Stimulated activated CD4-positive, alpha-beta T cell treated with anti-CD3 and anti-CD28 coated beads, Interleukin-4, amount 100 ng/mL, for 48 hours (primary cell): ENCODE results near the gene AHCYL2.
"Not testable (repeated sequence)": the region's sequence is repeated elsewhere in the genome, so short reads cannot be mapped to it uniquely, and the experiment has no call there.

ENCODE experiments used
- DNase-seq, 2 donors: peaks; one replicate each; pipeline ENCODE4 v3.0.0-alpha.2; 2020; ENCODE audit warnings: low read depth in 2 of 2

The AHCYL2 gene

DNA sequence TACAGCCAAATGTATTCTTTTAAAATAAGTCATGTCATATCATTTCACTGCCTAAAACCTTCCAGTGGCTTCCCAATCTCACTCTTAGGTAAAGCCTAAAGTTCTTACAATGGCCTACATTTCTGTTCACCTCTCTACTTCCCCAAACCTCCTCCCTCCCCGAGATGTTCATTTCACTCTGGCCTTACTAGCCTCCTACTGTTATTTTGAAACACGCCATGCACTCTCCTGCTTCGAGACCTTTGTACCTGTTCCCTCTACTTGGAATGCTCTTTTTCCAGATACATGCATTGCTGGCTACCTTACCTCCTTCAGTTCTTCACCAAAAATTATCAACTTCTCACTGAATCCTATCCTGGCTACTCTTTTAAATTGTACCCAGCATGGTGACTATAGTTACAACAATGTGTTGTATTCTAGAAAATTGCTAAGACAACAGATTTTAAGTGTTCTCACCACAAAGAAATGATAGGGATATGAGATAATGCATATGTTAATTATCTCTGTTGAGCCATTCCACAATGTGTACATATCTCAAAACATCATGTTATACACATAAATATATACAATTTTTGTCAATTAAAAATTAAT, 158.8 kb downstream of the AHCYL2 start:
- no peak for DNase-seq

DNA sequence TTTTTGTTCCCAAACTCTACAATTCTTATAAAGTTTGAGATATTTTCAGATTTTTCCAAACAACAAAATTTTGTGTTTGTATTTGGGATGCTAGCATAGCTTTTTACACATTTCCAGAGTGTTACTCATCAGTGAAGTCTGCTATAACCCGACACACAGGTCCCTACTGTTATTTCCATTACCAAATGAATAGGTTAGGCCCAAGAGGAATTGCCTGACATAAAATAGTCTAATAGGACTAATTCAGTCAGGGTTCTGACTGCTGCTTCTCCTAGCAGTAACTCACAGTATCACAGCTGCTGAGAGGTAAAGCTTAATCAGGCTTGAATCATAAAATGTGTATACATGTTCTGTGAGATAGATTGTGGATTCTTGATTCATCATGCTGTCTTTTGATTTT, 160.3 kb downstream of the AHCYL2 start:
- no peak for DNase-seq

GRCh38 chr7:129385598-129385997, 160.8 kb downstream of the AHCYL2 start:
- no peak for DNase-seq

GRCh38 chr7:129386506-129386905, 161.7 kb downstream of the AHCYL2 start:
- no peak for DNase-seq

DNA sequence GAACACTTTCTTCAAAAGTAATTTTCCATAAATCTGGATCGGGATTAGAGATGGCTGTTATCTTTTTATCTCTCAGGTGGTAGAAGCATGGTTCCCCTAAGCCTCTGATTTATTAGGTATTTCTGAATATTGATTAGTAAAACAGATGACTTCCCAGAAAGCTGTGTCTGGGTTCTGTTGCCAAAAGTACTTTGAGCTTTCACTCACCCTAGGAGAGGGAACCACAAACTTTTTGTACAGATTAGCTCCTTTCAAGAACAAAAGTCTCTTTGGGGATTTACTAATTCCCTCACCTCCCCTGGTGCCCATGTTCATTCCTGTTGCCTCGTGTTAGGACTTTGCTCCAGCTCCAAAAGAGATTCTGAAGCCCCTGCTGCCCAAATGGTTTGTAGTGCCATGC, 162.7 kb downstream of the AHCYL2 start:
- DNase-seq = no peak

DNA sequence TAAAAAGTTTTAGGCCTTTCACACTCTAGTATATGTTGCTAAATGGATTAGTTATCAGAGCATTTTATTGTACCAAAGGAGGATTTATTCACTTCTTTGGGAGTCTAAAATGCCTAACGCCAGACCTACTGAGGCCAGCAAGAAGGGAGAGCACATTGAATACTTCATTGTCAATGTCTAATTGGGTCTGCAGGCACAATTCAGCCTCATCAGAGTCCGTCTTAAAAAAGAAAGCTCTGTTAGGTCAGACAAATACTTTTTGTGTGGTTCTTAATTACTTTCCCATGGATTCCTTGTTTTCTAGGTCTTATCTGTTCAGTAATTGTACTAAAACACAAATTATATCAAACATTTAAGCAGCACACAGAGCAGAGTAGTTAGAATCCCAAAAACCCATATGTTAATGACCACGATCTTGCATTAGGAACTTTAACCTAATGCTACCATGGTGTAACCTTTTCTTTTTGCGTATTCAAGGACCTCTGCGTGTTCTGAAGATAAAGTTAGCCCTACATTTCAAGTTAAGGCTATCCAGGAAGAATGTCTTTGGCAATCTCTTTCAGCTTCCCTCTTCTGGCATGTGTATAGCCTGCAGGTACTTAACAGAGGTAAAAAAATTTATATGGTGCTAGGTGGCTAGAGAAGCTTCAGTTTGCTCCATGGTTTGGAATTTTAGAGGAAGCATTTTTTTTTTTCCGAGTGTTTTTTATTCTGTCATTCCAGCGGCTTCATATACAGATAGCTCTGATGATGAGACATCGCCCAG, 163.7 kb downstream of the AHCYL2 start:
- DNase-seq = no peak

DNA sequence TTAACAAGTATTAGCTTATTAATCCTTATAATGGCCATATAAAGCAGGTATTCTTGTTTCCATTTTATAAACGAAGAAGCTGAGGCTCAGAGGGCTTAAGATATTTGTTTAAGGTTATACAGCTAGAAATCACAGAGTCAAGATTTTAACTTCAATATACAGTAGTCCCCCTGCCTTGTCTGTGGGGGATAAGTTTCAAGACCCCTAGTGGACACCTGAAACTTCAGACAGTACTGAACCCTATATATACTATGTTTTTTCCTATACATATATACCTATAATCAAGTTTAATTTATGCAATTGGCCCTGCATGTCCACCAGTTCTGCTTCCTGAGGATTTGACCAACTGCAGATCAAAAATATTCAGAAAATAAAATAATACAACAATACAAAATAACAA, 165.0 kb downstream of the AHCYL2 start:
- no peak for DNase-seq

- no peak for DNase-seq
These were observed 165.5 kb downstream of the AHCYL2 start for GRCh38 chr7:129390314-129390713.

DNA sequence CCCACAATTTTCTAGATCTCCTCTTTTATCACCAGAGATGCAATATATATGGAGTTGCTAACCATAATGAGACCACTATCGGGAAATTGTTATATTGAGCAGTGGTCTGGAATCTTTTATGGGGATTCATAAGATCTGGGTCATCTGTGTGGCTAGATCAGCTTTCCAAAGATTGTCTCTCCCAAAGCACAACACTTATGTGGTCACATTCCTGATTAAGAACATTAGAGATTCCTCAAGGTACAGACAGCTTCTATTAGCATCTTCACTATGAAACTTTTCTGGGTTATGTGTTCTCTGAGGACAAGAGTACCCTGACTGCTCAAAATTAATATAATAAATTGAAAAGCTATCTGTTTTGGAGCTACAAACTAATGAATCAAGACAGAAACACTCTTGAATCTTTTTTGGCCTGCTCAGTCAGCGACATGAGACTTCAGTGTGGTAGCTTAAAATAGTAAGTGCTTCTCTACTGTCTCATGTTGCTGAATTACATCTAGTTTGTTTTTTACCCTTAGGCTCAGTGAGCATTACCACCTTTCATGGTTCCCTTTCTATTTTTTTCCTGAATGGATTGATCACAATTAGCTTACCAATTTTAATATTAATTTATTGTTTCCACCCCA, 166.8 kb downstream of the AHCYL2 start:
- DNase-seq = no peak

GRCh38 chr7:129393255-129393654, 168.4 kb downstream of the AHCYL2 start:
- no peak for DNase-seq

- no peak for DNase-seq
These were observed 169.3 kb downstream of the AHCYL2 start for GRCh38 chr7:129394101-129394500.

GRCh38 chr7:129394982-129395914, 170.4 kb downstream of the AHCYL2 start:
- DNase-seq = no peak

GRCh38 chr7:129401228-129401966, 176.6 kb downstream of the AHCYL2 start:
- no peak for DNase-seq

DNA sequence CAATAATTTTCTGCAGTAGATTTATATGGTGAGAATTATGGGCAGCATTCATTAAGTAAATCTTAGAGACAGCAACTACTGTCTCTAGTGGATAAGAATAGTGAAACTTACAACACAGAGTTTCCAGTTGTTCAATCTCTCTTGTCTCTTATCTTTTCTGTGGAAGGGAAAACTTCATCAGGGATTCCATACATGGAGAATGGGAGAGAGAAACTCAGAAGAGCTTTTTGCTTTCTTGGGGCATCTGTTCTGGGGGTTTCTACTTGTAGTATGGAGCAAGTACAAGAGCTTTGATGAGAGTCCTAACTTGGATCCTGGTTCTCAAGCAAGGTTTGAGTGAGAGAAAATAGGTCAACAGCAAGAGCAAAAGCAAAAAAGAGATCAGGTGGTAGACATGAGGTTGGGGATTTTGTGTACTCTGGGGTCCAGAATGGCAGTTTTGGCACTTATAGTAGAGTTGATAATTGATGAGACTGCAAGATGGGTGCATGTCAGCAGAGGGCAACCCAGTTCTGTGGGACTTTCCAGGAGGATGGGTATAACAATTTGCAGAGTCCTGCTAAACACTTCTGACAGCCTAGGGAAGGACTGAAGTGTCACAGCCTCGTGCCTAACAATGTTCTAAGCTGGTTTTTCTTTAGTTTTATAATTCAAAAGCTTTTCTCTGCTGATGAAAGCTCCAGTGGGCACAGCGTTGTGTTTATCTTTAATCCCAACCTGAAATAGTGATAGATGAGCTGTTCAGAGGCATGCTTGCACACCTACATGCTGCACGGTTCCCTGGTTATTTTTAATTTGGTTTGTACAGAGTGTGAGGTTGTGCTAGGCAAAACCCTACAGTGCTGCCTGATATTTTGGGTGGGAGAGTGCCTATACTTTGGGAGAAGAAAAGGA, 177.4 kb downstream of the AHCYL2 start:
- peak in 1 of 2 donors; percentile 6 for DNase-seq

DNA sequence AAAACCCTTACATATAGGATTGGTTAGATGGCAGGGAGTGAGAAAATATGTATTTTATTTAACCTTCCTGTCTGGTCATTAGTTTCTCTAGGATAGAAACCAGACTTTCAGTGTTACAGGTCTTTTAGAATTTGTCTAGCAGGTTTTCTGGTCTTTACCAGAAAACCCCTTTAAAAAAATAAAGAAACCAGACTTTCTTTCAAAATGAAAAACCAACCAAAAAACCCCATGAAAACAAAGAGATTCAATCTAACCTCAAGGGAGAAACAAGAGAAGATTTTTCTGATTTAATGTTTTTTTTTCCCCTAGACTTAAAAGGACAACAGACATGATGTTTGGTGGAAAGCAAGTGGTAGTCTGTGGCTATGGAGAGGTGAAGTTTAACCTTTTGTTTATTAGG, 180.7 kb downstream of the AHCYL2 start:
- DNase-seq = no peak

GRCh38 chr7:129410238-129410637, 185.4 kb downstream of the AHCYL2 start:
- not testable (repeated sequence) for DNase-seq

DNA sequence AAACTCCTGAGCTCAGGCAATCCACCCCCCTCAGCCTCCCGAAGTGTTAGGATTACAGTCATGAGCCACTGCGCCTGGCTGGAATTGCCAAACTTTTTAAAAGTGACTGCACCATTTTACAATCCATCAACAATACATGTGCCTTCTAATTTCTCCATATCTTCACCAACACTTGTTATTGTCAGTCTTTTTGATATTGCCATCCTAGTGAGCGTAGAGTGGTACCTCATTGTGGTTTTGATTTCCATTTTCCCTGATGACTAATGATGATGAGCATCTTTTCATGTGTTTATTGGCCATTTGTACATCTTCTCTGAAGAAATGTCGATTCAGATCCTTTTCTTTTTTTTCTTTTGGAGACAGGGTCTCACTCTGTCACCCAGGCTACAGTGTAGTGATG, 187.7 kb downstream of the AHCYL2 start:
- no peak for DNase-seq

DNA sequence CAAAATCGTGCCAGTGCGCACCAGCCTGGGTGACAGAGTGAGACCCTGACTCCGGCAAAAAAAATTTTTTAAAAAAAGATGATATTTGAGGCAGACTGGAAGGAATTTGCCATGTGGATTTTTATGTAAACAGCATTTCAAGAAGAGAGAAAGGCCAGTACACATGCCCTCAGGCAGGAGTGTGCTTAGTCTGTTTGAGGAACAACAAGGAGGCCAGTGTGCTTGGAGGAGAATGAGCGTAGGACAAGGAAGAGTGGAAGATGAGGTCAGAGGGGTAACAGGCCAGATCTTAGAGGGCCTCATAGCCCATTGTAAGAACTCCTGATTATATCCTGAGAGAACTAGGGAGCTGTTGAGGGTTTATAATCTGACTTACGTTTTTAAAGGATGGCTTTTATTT, 192.2 kb downstream of the AHCYL2 start:
- no peak for DNase-seq

DNA sequence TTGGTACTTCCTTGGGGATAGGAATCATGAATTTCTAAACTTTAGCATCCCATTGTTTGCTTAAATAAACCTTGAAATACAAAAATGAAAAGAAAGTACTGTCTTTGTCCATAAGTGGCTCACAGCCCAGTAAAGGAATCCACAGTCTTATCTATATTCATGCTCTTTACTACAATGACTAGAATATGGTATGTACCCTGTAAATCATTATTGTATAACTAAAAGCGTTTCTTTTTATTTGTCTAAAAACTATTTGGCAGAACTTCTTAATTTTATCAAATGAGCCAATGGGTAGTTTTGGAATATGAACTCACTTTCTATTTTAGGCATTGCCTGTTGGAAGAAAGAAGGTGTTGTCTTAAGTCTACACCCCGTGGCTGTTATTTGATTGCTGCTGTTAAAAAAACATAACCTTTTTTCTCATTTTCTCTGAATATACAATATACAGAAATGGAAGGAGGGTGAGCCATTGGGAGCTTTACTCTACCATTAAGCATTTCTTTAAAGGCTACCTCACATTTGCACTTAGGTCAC, 197.0 kb downstream of the AHCYL2 start:
- no peak for DNase-seq

GRCh38 chr7:129422727-129423126, 197.9 kb downstream of the AHCYL2 start:
- no peak for DNase-seq
